ENCODE measurements around the gene RPS6KB2. TPM values are rescaled to one million over a fixed set of nuclear protein-coding genes. Genes with fewer than 3 reads are reported as not detected.

The RPS6KB2 gene
- total and polyA plus RNA-seq, 9 of the 15 experiments (the other 6 are each of a cell fraction or from before 2014, with no cell fraction given), result 0.42 to 122 (median 82.6) TPM

GRCh38 chr11:67379061-67380058 is 48.9 kb upstream of the RPS6KB2 start (continued):
- TF ChIP-seq ZNF175 (CRISPR knock-in tag; IDR thresholded peaks at IDR 0.05; ENCODE audit: low read depth) (0 out of 2 replicates have a peak, but pooled peaks have one; percentile 58), THRAP3 (IDR thresholded peaks at IDR 0.05; ENCODE audit: borderline replicate concordance) (no peak), MLX (CRISPR knock-in tag; conservative IDR thresholded peaks at IDR 0.05) (no peak), SMAD4 (CRISPR knock-in tag; conservative IDR thresholded peaks at IDR 0.05) (peak; percentile 80), SMARCC2 (IDR thresholded peaks at IDR 0.05; ENCODE audit: low read depth) (peak; percentile 52; the same call in 1 of the 2 replicates), ZNF165 (CRISPR knock-in tag; IDR thresholded peaks at IDR 0.05; ENCODE audit: borderline replicate concordance) (0 out of 2 replicates have a peak, but pooled peaks have one; percentile 18), CREB3 (tag; conservative IDR thresholded peaks at IDR 0.05; ENCODE audit: low read depth) (no peak; the same call in 1 of the 2 replicates), E2F5 (CRISPR knock-in tag; IDR thresholded peaks at IDR 0.05) (no peak), NFRKB (IDR thresholded peaks at IDR 0.05; ENCODE audit: low read depth) (0 out of 2 replicates have a peak, but pooled peaks have one; percentile 24), TFAM (CRISPR knock-in tag; conservative IDR thresholded peaks at IDR 0.05) (no peak), EGR1 (conservative IDR thresholded peaks at IDR 0.05) (0 out of 2 replicates have a peak, but pooled peaks have one; percentile 3), CBFB (CRISPR knock-in tag; IDR thresholded peaks at IDR 0.05) (0 out of 2 replicates have a peak, but pooled peaks have one; percentile 43), ZBTB11 (CRISPR knock-in tag; IDR thresholded peaks at IDR 0.05) (0 out of 6 replicates have a peak, but pooled peaks of 1 of the 3 experiments have one; percentile 18), SMARCB1 (IDR thresholded peaks at IDR 0.05; ENCODE audit: insufficient read length, low read depth) (peak; percentile 31), GABPB2 (CRISPR knock-in tag; conservative IDR thresholded peaks at IDR 0.05) (no peak), POLR2A (conservative IDR thresholded peaks at IDR 0.05) (no peak)

Measured in K562 (cell line).